Measurements from ENCODE around the gene PPP1R14B. TPM values are rescaled to one million over a fixed set of nuclear protein-coding genes. Genes with fewer than 3 reads are reported as not detected.

Gene PPP1R14B
- total and polyA plus RNA-seq, 2 of the 13 experiments (the other 11 are each of a cell fraction or from before 2014, with no cell fraction given) = 110 to 148 TPM

DNA sequence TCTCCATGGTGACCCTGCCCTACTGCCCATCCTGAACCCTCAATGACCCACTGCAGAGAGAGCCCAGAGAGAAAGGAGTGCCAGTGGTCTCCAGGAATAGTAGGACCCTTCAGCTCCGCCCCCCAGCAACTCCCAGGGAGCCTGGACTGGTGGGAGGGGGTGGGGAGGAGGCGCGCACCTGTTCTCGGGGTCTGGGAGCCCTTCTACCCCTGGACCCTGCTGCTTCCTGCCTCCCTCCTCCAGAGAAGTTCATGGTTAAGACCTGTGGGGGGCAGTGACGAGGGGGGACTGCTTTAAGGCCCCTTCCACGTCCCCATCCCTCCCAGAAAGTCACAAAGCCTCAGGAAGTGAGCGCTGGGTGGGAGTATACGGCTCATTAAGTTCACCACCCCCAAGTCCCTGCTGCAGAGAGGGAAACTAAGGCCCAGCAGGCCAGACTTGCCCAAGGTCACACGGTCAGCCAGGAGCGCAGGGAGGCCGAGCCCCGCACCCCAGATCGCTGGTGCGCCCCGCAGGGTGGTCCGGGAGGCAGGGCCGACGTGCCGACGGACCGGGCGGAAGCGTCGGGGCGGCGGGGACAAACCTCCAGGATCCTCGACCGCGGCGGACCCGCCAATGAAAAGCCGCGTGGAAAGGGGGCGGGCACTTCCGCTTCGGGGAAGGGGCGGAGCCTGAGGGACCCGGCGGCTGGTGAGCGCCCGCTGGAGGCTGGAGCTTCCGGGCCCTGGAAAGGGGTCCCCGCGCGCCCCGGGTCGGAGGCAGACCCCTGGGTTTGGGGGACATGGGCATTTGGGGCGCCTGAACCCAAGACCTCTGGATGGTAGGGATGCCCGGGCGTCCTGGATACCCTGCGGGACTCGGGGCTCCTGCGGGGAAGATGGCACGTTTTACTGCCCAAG, 20.9 kb downstream of the PPP1R14B start, which contains the start of the genes NUDT22 and TRPT1 (continued):
- TF ChIP-seq ZSCAN12 (CRISPR knock-in tag; IDR thresholded peaks at IDR 0.05) = no peak
- peak; percentile 87 for TF ChIP-seq SAP130 (CRISPR knock-in tag; IDR thresholded peaks at IDR 0.05; ENCODE audit: low read depth)
- TF ChIP-seq, protein P1, sequence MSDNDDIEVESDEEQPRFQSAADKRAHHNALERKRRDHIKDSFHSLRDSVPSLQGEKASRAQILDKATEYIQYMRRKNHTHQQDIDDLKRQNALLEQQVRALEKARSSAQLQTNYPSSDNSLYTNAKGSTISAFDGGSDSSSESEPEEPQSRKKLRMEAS (IDR thresholded peaks at IDR 0.05) = peak; percentile 64
- TF ChIP-seq ZNF253 (CRISPR knock-in tag; IDR thresholded peaks at IDR 0.05; ENCODE audit: borderline replicate concordance) = no peak
- TF ChIP-seq, protein P2, sequence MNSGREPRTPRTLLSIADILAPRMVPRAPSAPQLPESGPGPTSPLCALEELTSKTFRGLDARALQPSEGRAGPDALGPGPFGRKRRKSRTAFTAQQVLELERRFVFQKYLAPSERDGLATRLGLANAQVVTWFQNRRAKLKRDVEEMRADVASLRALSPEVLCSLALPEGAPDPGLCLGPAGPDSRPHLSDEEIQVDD (CRISPR knock-in tag; IDR thresholded peaks at IDR 0.05; ENCODE audit: borderline replicate concordance) = no peak
- peak; percentile 93 for TF ChIP-seq ETV5 (CRISPR knock-in tag; IDR thresholded peaks at IDR 0.05; ENCODE audit: borderline replicate concordance)
- TF ChIP-seq MYNN (CRISPR knock-in tag; IDR thresholded peaks at IDR 0.05; ENCODE audit: low read depth) = no peak
- TF ChIP-seq, protein P3, sequence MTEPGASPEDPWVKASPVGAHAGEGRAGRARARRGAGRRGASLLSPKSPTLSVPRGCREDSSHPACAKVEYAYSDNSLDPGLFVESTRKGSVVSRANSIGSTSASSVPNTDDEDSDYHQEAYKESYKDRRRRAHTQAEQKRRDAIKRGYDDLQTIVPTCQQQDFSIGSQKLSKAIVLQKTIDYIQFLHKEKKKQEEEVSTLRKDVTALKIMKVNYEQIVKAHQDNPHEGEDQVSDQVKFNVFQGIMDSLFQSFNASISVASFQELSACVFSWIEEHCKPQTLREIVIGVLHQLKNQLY (CRISPR knock-in tag; IDR thresholded peaks at IDR 0.05) = no peak
- peak; percentile 6; the same call in 1 of the 2 replicates for TF ChIP-seq NFKB2 (CRISPR knock-in tag; IDR thresholded peaks at IDR 0.05; ENCODE audit: borderline replicate concordance)
- peak; percentile 83 for TF ChIP-seq NFYC (CRISPR knock-in tag; IDR thresholded peaks at IDR 0.05)
- TF ChIP-seq SOX5 (CRISPR knock-in tag; IDR thresholded peaks at IDR 0.05; ENCODE audit: borderline replicate concordance) = peak; percentile 10; the same call in 1 of the 2 replicates
- TF ChIP-seq ZNF24 (IDR thresholded peaks at IDR 0.05) = no peak
- TF ChIP-seq FIP1L1 (IDR thresholded peaks at IDR 0.05; ENCODE audit: borderline replicate concordance, insufficient read depth, low read depth, low read length) = no peak
- TF ChIP-seq ZNF251 (CRISPR knock-in tag; IDR thresholded peaks at IDR 0.05) = no peak
- TF ChIP-seq KLF6 (CRISPR knock-in tag; IDR thresholded peaks at IDR 0.05) = peak; percentile 31; the same call in 1 of the 2 replicates
- TF ChIP-seq SKI (IDR thresholded peaks at IDR 0.05; ENCODE audit: partially characterized antibody) = peak; percentile 19
- no peak for TF ChIP-seq AHR (CRISPR knock-in tag; IDR thresholded peaks at IDR 0.05)
- TF ChIP-seq, protein P4, sequence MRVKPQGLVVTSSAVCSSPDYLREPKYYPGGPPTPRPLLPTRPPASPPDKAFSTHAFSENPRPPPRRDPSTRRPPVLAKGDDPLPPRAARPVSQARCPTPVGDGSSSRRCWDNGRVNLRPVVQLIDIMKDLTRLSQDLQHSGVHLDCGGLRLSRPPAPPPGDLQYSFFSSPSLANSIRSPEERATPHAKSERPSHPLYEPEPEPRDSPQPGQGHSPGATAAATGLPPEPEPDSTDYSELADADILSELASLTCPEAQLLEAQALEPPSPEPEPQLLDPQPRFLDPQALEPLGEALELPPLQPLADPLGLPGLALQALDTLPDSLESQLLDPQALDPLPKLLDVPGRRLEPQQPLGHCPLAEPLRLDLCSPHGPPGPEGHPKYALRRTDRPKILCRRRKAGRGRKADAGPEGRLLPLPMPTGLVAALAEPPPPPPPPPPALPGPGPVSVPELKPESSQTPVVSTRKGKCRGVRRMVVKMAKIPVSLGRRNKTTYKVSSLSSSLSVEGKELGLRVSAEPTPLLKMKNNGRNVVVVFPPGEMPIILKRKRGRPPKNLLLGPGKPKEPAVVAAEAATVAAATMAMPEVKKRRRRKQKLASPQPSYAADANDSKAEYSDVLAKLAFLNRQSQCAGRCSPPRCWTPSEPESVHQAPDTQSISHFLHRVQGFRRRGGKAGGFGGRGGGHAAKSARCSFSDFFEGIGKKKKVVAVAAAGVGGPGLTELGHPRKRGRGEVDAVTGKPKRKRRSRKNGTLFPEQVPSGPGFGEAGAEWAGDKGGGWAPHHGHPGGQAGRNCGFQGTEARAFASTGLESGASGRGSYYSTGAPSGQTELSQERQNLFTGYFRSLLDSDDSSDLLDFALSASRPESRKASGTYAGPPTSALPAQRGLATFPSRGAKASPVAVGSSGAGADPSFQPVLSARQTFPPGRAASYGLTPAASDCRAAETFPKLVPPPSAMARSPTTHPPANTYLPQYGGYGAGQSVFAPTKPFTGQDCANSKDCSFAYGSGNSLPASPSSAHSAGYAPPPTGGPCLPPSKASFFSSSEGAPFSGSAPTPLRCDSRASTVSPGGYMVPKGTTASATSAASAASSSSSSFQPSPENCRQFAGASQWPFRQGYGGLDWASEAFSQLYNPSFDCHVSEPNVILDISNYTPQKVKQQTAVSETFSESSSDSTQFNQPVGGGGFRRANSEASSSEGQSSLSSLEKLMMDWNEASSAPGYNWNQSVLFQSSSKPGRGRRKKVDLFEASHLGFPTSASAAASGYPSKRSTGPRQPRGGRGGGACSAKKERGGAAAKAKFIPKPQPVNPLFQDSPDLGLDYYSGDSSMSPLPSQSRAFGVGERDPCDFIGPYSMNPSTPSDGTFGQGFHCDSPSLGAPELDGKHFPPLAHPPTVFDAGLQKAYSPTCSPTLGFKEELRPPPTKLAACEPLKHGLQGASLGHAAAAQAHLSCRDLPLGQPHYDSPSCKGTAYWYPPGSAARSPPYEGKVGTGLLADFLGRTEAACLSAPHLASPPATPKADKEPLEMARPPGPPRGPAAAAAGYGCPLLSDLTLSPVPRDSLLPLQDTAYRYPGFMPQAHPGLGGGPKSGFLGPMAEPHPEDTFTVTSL (CRISPR knock-in tag; IDR thresholded peaks at IDR 0.05; ENCODE audit: borderline replicate concordance) = peak; percentile 38; the same call in 1 of the 2 replicates
- TF ChIP-seq, protein P5, sequence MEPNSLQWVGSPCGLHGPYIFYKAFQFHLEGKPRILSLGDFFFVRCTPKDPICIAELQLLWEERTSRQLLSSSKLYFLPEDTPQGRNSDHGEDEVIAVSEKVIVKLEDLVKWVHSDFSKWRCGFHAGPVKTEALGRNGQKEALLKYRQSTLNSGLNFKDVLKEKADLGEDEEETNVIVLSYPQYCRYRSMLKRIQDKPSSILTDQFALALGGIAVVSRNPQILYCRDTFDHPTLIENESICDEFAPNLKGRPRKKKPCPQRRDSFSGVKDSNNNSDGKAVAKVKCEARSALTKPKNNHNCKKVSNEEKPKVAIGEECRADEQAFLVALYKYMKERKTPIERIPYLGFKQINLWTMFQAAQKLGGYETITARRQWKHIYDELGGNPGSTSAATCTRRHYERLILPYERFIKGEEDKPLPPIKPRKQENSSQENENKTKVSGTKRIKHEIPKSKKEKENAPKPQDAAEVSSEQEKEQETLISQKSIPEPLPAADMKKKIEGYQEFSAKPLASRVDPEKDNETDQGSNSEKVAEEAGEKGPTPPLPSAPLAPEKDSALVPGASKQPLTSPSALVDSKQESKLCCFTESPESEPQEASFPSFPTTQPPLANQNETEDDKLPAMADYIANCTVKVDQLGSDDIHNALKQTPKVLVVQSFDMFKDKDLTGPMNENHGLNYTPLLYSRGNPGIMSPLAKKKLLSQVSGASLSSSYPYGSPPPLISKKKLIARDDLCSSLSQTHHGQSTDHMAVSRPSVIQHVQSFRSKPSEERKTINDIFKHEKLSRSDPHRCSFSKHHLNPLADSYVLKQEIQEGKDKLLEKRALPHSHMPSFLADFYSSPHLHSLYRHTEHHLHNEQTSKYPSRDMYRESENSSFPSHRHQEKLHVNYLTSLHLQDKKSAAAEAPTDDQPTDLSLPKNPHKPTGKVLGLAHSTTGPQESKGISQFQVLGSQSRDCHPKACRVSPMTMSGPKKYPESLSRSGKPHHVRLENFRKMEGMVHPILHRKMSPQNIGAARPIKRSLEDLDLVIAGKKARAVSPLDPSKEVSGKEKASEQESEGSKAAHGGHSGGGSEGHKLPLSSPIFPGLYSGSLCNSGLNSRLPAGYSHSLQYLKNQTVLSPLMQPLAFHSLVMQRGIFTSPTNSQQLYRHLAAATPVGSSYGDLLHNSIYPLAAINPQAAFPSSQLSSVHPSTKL (CRISPR knock-in tag; IDR thresholded peaks at IDR 0.05) = peak; percentile 17; the same call in 1 of the 2 replicates

Data from HepG2 (cell line).